ENCODE data around the gene DNAI4.
"Not testable (repeated sequence)": the region's sequence is repeated elsewhere in the genome, so short reads cannot be mapped to it uniquely, and the experiment has no call there.

The DNAI4 gene

GRCh38 chr1:66917476-66917875 lies 7.2 kb downstream of the DNAI4 start:
- TF ChIP-seq CTCF (conservative IDR thresholded peaks at IDR 0.05) (no peak), ZFX (IDR thresholded peaks at IDR 0.05) (no peak)
- H3K27ac ChIP-seq = no peak overlapping the region

DNA sequence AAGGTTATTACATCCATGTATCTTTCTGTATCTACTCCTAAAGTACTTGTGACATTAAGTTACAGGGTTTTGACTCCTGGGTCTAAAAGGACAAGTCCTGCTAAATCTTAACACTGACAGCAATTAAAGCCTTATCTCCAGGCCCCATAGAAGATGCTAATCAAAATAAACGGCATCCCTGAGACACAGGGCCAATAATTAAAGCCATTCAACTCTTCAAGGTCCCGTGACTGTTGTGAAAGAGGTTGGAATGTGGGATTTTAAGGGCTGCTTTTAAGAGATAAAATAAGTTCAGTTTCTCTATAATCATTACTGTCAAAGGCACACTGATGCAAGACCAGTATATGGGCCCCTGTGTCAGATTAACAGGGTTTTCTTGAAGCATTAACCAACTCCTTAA lies 8.3 kb downstream of the DNAI4 start:
- no peak overlapping the region for H3K27ac ChIP-seq
- no peak for TF ChIP-seq ZFX (IDR thresholded peaks at IDR 0.05)
- no peak for TF ChIP-seq CTCF (conservative IDR thresholded peaks at IDR 0.05)

- not testable (repeated sequence) for H3K27ac ChIP-seq
Observed at GRCh38 chr1:66915203-66915602, 9.5 kb downstream of the DNAI4 start.

GRCh38 chr1:66893712-66894111 lies 30.9 kb downstream of the DNAI4 start:
- TF ChIP-seq CTCF (conservative IDR thresholded peaks at IDR 0.05) = no peak
- TF ChIP-seq ZFX (IDR thresholded peaks at IDR 0.05) = no peak

DNA sequence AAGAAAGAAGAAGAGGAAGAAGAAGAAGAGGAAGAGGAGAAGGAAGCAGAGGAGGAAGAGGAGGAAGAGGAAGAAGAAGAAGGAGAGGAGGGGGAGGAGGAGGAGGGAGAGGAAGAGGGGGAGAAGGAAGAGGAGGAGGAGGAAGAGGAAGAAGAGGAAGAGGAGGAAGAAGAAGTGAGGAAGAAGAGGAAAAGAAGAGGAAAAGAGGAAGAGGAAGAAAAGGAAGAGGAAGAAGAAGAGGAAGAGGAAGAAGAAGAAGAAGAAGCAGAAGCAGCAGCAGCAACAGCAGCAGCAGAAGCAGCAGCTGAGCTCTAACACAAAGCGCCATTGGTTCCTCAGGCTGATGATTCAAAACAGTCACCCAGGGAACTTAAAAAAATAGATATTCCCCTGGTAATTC lies 34.0 kb downstream of the DNAI4 start:
- TF ChIP-seq CTCF (conservative IDR thresholded peaks at IDR 0.05) (no peak), ZFX (IDR thresholded peaks at IDR 0.05) (no peak)
- no peak overlapping the region for H3K27ac ChIP-seq

More at GRCh38 chr1:66893712-66894111, 30.9 kb downstream of the DNAI4 start:
- H3K27ac ChIP-seq = no peak overlapping the region

DNA sequence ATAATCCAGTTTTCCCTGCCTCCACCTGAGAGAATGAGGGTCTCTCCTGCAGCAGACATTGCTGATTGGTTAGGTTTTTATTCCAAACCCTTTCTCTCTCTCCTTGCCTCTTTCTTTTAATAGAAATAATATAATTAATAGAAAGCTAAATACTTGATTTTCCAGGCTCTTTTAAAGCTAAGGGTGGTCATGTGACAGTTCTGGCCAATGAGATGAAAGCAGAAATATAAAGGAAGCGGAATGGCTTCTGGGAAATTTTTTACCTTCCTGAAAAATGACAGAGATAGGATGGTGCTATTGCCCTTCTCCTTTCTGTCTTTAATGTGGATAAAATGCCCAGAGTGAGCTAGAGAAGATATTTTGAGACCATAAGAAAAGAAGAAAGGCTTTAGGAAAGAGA lies 35.6 kb downstream of the DNAI4 start:
- TF ChIP-seq ZFX (IDR thresholded peaks at IDR 0.05) = no peak
- no peak for TF ChIP-seq CTCF (conservative IDR thresholded peaks at IDR 0.05)
- no peak overlapping the region for H3K27ac ChIP-seq

- H3K27ac ChIP-seq = no peak overlapping the region
- TF ChIP-seq ZFX (IDR thresholded peaks at IDR 0.05) (no peak), CTCF (conservative IDR thresholded peaks at IDR 0.05) (no peak)
Observed at GRCh38 chr1:66876664-66877063, 48.0 kb downstream of the DNAI4 start.

GRCh38 chr1:66873111-66873510 lies 51.5 kb downstream of the DNAI4 start:
- H3K27ac ChIP-seq = no peak overlapping the region
- no peak for TF ChIP-seq CTCF (conservative IDR thresholded peaks at IDR 0.05)
- no peak for TF ChIP-seq ZFX (IDR thresholded peaks at IDR 0.05)

DNA sequence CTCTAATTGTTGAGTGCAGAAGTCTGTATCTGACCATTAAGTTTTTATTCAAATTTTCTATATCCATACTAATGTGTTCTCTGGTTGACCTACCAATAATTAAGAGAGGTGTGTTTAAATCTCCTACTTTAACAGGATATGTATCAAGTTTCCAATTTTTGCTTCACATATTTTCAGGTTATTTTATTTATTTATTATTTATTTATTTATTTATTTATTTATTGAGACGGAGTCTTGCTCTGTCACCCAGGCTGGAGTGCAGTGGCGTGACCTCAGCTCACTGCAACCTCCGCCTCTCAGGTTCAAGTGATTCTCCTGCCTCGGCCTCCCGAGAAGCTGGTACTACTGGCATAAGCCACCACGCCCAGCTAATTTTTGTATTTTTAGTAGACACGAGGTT lies 52.6 kb downstream of the DNAI4 start:
- H3K27ac ChIP-seq = not testable (repeated sequence)

All from C4-2B (cell line).